GM23338 (cell line): ENCODE results near the gene TOP2A. TPM values are rescaled to one million over a fixed set of nuclear protein-coding genes. Genes with fewer than 3 reads are reported as not detected.

Experiments
- ATAC-seq: fragments of 200-7000 bp; cut with Tn5 transposase; 3 replicates; pipeline ENCODE4 v1.9.1; 2020
- DNase-seq: peaks from one replicate; pipeline ENCODE4 v3.0.0-alpha.2; 2015; ENCODE audit warnings: low spot score
- H2AFZ ChIP-seq: fragments of 200-600 bp; sonication (generic); 2 replicates; pipeline ENCODE4 v1.8.0; 2016; ENCODE audit warnings: antibody characterized with exemption, mild to moderate bottlenecking, moderate library complexity
- H3F3A ChIP-seq: fragments of 200-600 bp; sonication (generic); replicated peaks from 2 replicates; pipeline ENCODE4 v1.8.0; 2017; ENCODE audit warnings: antibody characterized with exemption, mixed run types, low read depth
- H3K27ac ChIP-seq: fragments of 200-600 bp; sonication (generic); 2 replicates; pipeline ENCODE4 v1.6.1; 2016; ENCODE audit warnings: low read depth
- H3K27me3 ChIP-seq: fragments of 200-600 bp; sonication (generic); 2 replicates; pipeline ENCODE4 v1.8.0; 2016; ENCODE audit warnings: mild to moderate bottlenecking, mixed run types, moderate library complexity; ENCODE audit not compliant: insufficient read depth
- H3K36me3 ChIP-seq: fragments of 200-600 bp; sonication (generic); 2 replicates; pipeline ENCODE4 v1.8.0; 2016; ENCODE audit warnings: mild to moderate bottlenecking; ENCODE audit not compliant: insufficient read depth
- H3K4me1 ChIP-seq: fragments of 200-600 bp; sonication (generic); 2 replicates; pipeline ENCODE4 v1.8.0; 2016; ENCODE audit warnings: mild to moderate bottlenecking, moderate library complexity; ENCODE audit not compliant: insufficient read depth
- H3K4me2 ChIP-seq: fragments of 200-600 bp; sonication (generic); 2 replicates; pipeline ENCODE4 v1.7.1; 2017; ENCODE audit warnings: mixed run types
- H3K4me3 ChIP-seq: fragments of 200-600 bp; sonication (generic); 2 replicates; pipeline ENCODE4 v1.6.1; 2016; ENCODE audit warnings: mixed run types
- H3K79me2 ChIP-seq: fragments of 200-600 bp; sonication (generic); replicated peaks from 2 replicates; pipeline ENCODE4 v1.8.0; 2017; ENCODE audit warnings: mild to moderate bottlenecking; ENCODE audit not compliant: insufficient read depth
- H3K9me2 ChIP-seq: fragments of 200-600 bp; sonication (generic); 2 replicates; pipeline ENCODE4 v1.8.0; 2017; ENCODE audit not compliant: insufficient read depth
- H4K20me1 ChIP-seq: fragments of 200-600 bp; sonication (generic); replicated peaks from 2 replicates; pipeline ENCODE4 v1.8.0; 2017; ENCODE audit warnings: mild to moderate bottlenecking; ENCODE audit not compliant: insufficient read depth
- H3K27ac Mint-ChIP-seq: 2 replicates; pipeline ENCODE4 v1.8.0; 2020; ENCODE audit warnings: inconsistent platforms, mild to moderate bottlenecking, moderate library complexity, mixed read lengths
- H3K27me3 Mint-ChIP-seq: 3 replicates; pipeline ENCODE4 v1.8.0; 2022; ENCODE audit warnings: low read depth, mild to moderate bottlenecking, moderate library complexity, mixed read lengths, inconsistent platforms; ENCODE audit not compliant: insufficient read depth, poor library complexity
- H3K36me3 Mint-ChIP-seq: 3 replicates; pipeline ENCODE4 v1.8.0; 2021; ENCODE audit warnings: low read depth, mild to moderate bottlenecking, inconsistent platforms, moderate library complexity, mixed read lengths
- H3K4me1 Mint-ChIP-seq: 3 replicates; pipeline ENCODE4 v1.8.0; 2020; ENCODE audit warnings: mild to moderate bottlenecking, inconsistent platforms, mixed read lengths
- H3K4me3 Mint-ChIP-seq: 3 replicates; pipeline ENCODE4 v1.8.0; 2021; ENCODE audit warnings: moderate library complexity, mild to moderate bottlenecking, inconsistent platforms, mixed read lengths
- H3K9me3 Mint-ChIP-seq: 3 replicates; pipeline ENCODE4 v1.8.0; 2020; ENCODE audit warnings: moderate library complexity, mild to moderate bottlenecking, inconsistent platforms, mixed read lengths
- CREB1 ChIP-seq: fragments of 250-450 bp; sonication (Bioruptor Pico); IDR thresholded peaks from 2 replicates; pipeline ENCODE4 v1.5.0; 2020; ENCODE audit warnings: low read depth, mild to moderate bottlenecking, moderate library complexity
- ETS1 ChIP-seq: IDR thresholded peaks from 2 replicates; pipeline ENCODE4 v1.6.1; 2016; ENCODE audit warnings: antibody characterized with exemption
- EZH2phosphoT487 ChIP-seq: fragments of 200-600 bp; sonication (generic); IDR thresholded peaks from one replicate; pipeline ENCODE4 v1.8.1; 2018; ENCODE audit warnings: antibody characterized with exemption; ENCODE audit not compliant: unreplicated experiment
- JUNB ChIP-seq: IDR thresholded peaks from one replicate; pipeline ENCODE4 v1.6.1; 2016; ENCODE audit warnings: antibody characterized with exemption; ENCODE audit not compliant: unreplicated experiment
- NANOG ChIP-seq: IDR thresholded peaks from 2 replicates; pipeline ENCODE4 v1.6.1; 2016; ENCODE audit warnings: antibody characterized with exemption, borderline replicate concordance
- POLR2AphosphoS5 ChIP-seq: IDR thresholded peaks from 2 replicates; pipeline ENCODE4 v1.6.1; 2016; ENCODE audit warnings: antibody characterized with exemption, low read depth
- REST ChIP-seq: IDR thresholded peaks from one replicate; pipeline ENCODE4 v1.6.1; 2018; ENCODE audit warnings: antibody characterized with exemption; ENCODE audit not compliant: unreplicated experiment
- STAT1 ChIP-seq: IDR thresholded peaks from one replicate; pipeline ENCODE4 v1.6.1; 2016; ENCODE audit warnings: antibody characterized with exemption; ENCODE audit not compliant: unreplicated experiment
- ZNF114 ChIP-seq: fragments of 250-450 bp; sonication (Bioruptor Pico); IDR thresholded peaks from 2 replicates; pipeline ENCODE4 v1.5.0; 2020; ENCODE audit warnings: mild to moderate bottlenecking, moderate library complexity
- ZNF462 ChIP-seq: fragments of 250-450 bp; sonication (Bioruptor Pico); IDR thresholded peaks from 2 replicates; pipeline ENCODE4 v1.5.0; 2020; ENCODE audit warnings: mild to moderate bottlenecking, moderate library complexity
- polyA plus RNA-seq: library from polyadenylated mRNA; unstranded; fragments of >200 nt; fragmentation: Nextera tagmentation; extraction: Ambion mirVana; gene quantifications from 2 replicates; pipeline ENCODE4 v1.2.1, GENCODE V29; 2016
- total RNA-seq: library from RNA; depleted of rRNA; stranded (reverse); fragments of >200 nt; shearing (Covaris generic); gene quantifications from 2 replicates; pipeline ENCODE4 v1.2.3, GENCODE V29; 2014

TOP2A gene
- total and polyA plus RNA-seq, 2 experiments from 2014 or later, result 263 to 442 TPM

- Histone ChIP-seq H2AFZ (no peak overlapping the region), H3F3A (peaks cover 13% of the 10 kb centered on the region), H3K79me2 (no peaks in the 10 kb centered on the region), H3K4me2 (peak overlapping the region; percentile 71), H3K27me3 (peaks cover 26% of the 10 kb centered on the region), H3K27ac (no peak overlapping the region), H3K4me1 (peaks cover 70% of the 10 kb centered on the region), H3K9me2 (no peaks in the 10 kb centered on the region), H4K20me1 (peaks cover 6% of the 10 kb centered on the region; the same call in 1 of the 2 replicates), H3K4me3 (no peak overlapping the region; the same call in 1 of the 2 replicates), H3K36me3 (no peaks in the 10 kb centered on the region)
- TF ChIP-seq EZH2phosphoT487 (no peak), CREB1 (CRISPR knock-in tag) (peak; percentile 52; the same call in 1 of the 2 replicates)
- ATAC-seq (no peak), DNase-seq (peak; percentile 72)
- H3K27ac Mint-ChIP-seq, result no peak overlapping the region
- H3K4me1 Mint-ChIP-seq, result peaks cover 88% of the 10 kb centered on the region
- H3K4me3 Mint-ChIP-seq, result peak overlapping the region; percentile 24; the same call in 1 of the 3 replicates
- peaks cover 41% of the 10 kb centered on the region for H3K27me3 Mint-ChIP-seq
- H3K9me3 Mint-ChIP-seq, result no peaks in the 10 kb centered on the region
- peaks cover 38% of the 10 kb centered on the region for H3K36me3 Mint-ChIP-seq
Measured at GRCh38 chr17:40349895-40350688, 67.6 kb downstream of the TOP2A start.

- no peaks in the 10 kb centered on the region for H3K9me2 ChIP-seq
- no peak for ATAC-seq
- H3F3A ChIP-seq, result peaks cover 17% of the 10 kb centered on the region
- H3K4me2 ChIP-seq, result no peak overlapping the region
- H2AFZ ChIP-seq, result no peak overlapping the region
- H3K4me1 Mint-ChIP-seq, result peaks cover 88% of the 10 kb centered on the region
- no peaks in the 10 kb centered on the region; the same call in 1 of the 2 replicates for H3K79me2 ChIP-seq
- H3K27ac ChIP-seq, result no peak overlapping the region
- H3K36me3 ChIP-seq, result no peaks in the 10 kb centered on the region
- H4K20me1 ChIP-seq, result peaks cover 6% of the 10 kb centered on the region; the same call in 1 of the 2 replicates
- no peak for DNase-seq
- peaks cover 69% of the 10 kb centered on the region for H3K4me1 ChIP-seq
- H3K36me3 Mint-ChIP-seq, result peaks cover 33% of the 10 kb centered on the region
- H3K27ac Mint-ChIP-seq, result no peak overlapping the region
- H3K4me3 Mint-ChIP-seq, result no peak overlapping the region; the same call in 2 of the 3 replicates
- peaks cover 45% of the 10 kb centered on the region for H3K27me3 Mint-ChIP-seq
- peaks cover 30% of the 10 kb centered on the region for H3K27me3 ChIP-seq
- no peak overlapping the region for H3K4me3 ChIP-seq
- H3K9me3 Mint-ChIP-seq, result no peaks in the 10 kb centered on the region
- TF ChIP-seq EZH2phosphoT487 (no peak), POLR2AphosphoS5 (no peak), STAT1 (no peak), CREB1 (CRISPR knock-in tag) (no peak), ZNF114 (no peak), NANOG (no peak), JUNB (no peak), REST (no peak), ETS1 (no peak), ZNF462 (no peak)
Measured at GRCh38 chr17:40349477-40349894, 68.2 kb downstream of the TOP2A start.
